Medulla oblongata (tissue), 1 donor: ENCODE results near the gene TAS1R3.

Source experiments
- DNase-seq: peaks from one replicate; pipeline ENCODE4 v3.0.0-alpha.2; 2015; ENCODE audit errors: extremely low spot score

TAS1R3 gene

GRCh38 chr1:1324084-1324523, 7.0 kb upstream of the TAS1R3 start:
- no peak for DNase-seq

GRCh38 chr1:1324524-1325287, 6.4 kb upstream of the TAS1R3 start, which contains the start of the genes CPTP and INTS11:
Gene CPTP, plus strand, starts transcription at chr1:1324802. Its CDS starts 2,109 bp downstream, at chr1:1326911.
Gene INTS11, minus strand, starts transcription at chr1:1324660. Its CDS starts 52 bp downstream, at chr1:1324608.
- DNase-seq, result peak; percentile 92

- no peak for DNase-seq
Measured at GRCh38 chr1:1325288-1326074, 5.6 kb upstream of the TAS1R3 start.

- DNase-seq, result no peak
Measured at GRCh38 chr1:1326075-1326605, 4.9 kb upstream of the TAS1R3 start.

GRCh38 chr1:1327291-1327690, 3.8 kb upstream of the TAS1R3 start:
- DNase-seq, result no peak

DNA sequence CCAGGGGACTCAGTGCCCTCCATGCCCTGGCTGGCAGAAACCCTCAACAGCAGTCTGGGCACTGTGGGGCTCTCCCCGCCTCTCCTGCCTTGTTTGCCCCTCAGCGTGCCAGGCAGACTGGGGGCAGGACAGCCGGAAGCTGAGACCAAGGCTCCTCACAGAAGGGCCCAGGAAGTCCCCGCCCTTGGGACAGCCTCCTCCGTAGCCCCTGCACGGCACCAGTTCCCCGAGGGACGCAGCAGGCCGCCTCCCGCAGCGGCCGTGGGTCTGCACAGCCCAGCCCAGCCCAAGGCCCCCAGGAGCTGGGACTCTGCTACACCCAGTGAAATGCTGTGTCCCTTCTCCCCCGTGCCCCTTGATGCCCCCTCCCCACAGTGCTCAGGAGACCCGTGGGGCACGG, 2.8 kb upstream of the TAS1R3 start:
- DNase-seq, result no peak

DNA sequence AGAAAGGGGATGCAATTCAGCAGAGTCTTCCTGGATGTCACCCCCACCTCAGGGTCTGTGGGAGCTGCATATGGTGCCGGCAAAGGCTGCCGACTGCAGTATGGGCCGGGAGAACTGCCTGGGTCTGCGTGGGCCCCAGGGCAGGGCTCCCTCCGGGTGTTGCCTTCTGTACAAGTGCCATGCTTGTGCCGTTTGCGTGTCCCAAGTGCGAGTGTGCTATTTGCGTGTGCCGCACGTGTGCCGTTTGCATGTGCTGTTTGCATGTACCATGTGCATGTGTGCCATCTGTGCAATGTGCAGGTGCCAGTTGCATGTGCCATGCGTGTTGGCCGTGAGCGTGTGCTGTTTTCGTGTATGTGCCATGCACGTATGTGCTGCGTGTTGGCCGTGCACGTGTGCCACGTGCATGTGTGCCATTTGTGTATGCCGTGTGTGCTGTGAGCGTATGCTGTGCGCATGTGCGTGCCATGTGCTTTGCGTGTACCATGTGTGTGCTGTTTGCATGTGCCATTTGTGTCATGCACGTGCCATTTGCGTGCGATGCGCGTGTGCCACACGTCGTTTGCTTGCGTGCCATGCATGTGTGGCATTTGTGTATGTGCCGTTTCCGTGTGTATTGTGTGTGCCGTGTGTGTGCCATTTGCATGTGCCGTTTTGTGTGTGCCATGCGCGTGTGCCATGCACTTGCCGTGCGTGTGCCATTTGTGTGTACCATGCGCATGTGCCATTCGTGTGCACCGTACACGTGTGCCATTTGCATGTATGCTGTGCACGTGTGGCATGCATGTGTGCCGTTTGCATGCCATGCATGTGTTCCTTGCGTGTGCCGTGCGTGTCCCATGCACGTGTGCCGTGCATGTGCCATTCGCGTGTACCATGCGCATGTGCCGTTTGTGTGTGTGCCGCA, 1.5 kb upstream of the TAS1R3 start:
- DNase-seq, result no peak

DNA sequence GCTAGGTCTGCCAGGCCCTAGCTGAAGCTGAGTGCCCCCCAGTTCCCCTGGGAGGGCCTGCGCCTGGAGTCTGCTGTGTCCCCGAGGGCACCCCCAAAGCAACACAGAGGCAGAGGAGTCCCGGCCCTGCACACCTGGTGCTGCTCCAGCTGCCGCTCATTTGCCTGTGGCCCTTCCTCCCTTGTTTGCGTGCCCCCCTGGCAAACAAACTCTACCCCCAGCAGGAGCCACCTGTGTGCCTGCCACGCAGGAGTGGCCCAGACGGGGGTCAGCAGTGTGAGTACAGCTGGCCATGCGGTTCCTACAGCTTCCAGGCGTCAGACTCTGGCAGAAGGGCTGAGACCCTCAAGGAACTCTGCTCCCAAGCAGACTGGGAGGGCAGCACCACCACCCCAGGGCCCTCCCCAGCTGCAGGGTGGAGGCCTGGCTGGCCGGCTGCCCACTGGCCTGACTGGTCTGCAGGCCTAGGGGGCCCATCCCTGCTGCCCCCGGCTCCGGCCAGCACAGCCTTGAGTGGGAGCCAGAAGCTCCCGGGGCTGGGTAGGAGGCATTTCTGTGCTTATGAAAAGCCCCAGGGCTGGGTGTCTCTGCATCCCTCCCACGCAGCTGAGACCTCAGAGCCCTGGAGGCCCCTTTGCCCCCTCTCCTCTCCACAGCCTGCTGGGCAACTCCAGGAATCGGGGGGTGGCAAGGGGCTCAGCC, 563 bp upstream of the TAS1R3 start:
- DNase-seq, result no peak

- DNase-seq, result no peak
Measured at GRCh38 chr1:1332031-1332755, 1.1 kb downstream of the TAS1R3 start.

DNA sequence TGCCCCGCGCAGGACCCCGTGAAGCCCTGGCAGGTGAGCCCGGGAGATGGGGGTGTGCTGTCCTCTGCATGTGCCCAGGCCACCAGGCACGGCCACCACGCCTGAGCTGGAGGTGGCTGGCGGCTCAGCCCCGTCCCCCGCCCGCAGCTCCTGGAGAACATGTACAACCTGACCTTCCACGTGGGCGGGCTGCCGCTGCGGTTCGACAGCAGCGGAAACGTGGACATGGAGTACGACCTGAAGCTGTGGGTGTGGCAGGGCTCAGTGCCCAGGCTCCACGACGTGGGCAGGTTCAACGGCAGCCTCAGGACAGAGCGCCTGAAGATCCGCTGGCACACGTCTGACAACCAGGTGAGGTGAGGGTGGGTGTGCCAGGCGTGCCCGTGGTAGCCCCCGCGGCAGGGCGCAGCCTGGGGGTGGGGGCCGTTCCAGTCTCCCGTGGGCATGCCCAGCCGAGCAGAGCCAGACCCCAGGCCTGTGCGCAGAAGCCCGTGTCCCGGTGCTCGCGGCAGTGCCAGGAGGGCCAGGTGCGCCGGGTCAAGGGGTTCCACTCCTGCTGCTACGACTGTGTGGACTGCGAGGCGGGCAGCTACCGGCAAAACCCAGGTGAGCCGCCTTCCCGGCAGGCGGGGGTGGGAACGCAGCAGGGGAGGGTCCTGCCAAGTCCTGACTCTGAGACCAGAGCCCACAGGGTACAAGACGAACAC, 1.8 kb downstream of the TAS1R3 start:
- no peak for DNase-seq

DNA sequence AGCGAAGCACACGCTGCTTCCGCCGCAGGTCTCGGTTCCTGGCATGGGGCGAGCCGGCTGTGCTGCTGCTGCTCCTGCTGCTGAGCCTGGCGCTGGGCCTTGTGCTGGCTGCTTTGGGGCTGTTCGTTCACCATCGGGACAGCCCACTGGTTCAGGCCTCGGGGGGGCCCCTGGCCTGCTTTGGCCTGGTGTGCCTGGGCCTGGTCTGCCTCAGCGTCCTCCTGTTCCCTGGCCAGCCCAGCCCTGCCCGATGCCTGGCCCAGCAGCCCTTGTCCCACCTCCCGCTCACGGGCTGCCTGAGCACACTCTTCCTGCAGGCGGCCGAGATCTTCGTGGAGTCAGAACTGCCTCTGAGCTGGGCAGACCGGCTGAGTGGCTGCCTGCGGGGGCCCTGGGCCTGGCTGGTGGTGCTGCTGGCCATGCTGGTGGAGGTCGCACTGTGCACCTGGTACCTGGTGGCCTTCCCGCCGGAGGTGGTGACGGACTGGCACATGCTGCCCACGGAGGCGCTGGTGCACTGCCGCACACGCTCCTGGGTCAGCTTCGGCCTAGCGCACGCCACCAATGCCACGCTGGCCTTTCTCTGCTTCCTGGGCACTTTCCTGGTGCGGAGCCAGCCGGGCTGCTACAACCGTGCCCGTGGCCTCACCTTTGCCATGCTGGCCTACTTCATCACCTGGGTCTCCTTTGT, 2.6 kb downstream of the TAS1R3 start:
- no peak for DNase-seq

- no peak for DNase-seq
Measured at GRCh38 chr1:1334835-1335234, 3.8 kb downstream of the TAS1R3 start.

DNA sequence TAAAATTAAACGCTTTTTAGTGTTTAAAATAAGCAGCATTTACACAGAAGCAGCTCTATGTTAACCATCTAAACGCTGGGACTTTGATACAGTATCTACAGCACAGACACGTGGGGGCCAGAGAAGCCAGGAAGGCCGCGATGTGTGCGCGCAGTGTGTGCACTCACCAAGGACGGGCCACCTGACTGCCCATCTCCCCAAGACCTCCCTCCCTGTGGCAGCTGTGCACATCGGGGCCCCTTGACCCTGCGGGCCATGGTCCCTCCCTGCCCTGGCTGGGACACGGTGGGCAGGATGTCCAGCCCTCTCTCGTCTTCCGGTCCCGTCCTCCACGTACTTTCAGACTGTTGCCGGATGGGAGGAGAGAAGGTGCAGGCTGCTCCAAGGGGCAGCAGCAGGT, 4.2 kb downstream of the TAS1R3 start:
- no peak for DNase-seq

DNA sequence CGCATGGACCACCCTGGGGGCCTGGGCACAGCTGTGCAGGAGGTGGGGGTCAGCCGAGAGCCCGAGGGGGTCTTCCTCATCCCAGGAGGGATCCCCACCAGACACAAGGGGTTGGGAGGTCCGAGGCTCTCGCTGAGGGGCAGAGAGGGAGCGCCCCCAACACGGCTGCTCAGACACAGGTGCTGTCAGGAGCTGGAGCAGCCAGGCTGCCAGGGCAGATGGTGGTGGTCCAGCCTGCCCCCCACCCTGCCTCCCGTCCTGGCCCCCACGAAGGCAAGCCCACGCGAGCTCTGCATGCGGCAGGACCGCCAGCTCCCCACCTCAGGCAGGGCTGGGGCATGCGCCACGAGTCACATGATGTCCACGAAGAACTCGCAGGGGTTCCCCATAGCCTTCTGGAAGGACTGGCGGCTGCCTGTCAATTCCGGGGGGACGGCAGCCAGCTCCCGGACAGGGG, 4.7 kb downstream of the TAS1R3 start:
- no peak for DNase-seq

GRCh38 chr1:1336446-1336845, 5.4 kb downstream of the TAS1R3 start:
- DNase-seq, result no peak

- DNase-seq, result no peak
Measured at GRCh38 chr1:1336931-1337792, 6.1 kb downstream of the TAS1R3 start.

GRCh38 chr1:1337793-1338147, 6.7 kb downstream of the TAS1R3 start:
- no peak for DNase-seq

DNA sequence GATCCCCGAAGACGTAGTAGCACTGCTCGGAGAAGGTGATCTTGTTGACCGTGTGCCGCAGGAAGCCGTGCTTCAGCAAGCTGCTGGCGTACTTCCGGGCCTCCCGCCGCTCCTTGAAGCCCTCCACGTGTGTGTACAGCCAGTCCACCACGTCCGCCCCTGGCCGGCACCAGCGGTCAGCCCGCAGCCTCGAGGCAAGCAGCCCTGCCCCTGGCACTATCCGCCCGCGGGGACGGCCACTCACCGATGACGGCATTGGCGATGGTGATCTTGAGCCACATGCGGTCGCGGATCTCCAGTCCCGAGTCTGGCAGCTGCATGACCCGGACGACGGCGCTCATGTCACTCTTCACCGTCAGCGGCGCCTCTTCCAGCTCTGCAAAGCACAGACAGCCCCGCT, 7.2 kb downstream of the TAS1R3 start:
- DNase-seq, result no peak
